ENCODE results near the gene LACTBL1. TPM values are rescaled to one million over a fixed set of nuclear protein-coding genes. Genes with fewer than 3 reads are reported as not detected.

The LACTBL1 gene
- total and polyA plus RNA-seq, 4 donors, result not detected

GRCh38 chr1:22921452-22922126 lies 51.1 kb downstream of the LACTBL1 start:
- WGBS, result 85% methylated on average over 8 of the region's 8 CpGs
- no peak overlapping the region for H3K27ac ChIP-seq (ENCODE audit: low read depth in 1 of 2, low read length in 2 of 2)
- DNase-seq (ENCODE audit: low spot score), result no peak

More at GRCh38 chr1:22921452-22922126, 51.1 kb downstream of the LACTBL1 start:
- Histone ChIP-seq H3K27me3 (ENCODE audit: control insufficient read depth in 4 of 4, insufficient read depth in 4 of 4, low read length in 3 of 4) (no peaks in the 10 kb centered on the region), H3K9ac (ENCODE audit: low read depth in 1 of 2, low read length in 2 of 2) (no peak overlapping the region), H3K4me1 (ENCODE audit: control insufficient read depth in 4 of 4, insufficient read depth in 4 of 4, low read length in 3 of 4) (no peaks in the 10 kb centered on the region), H3K4me3 (ENCODE audit: low read depth in 1 of 3, low read length in 3 of 3) (no peak overlapping the region), H3K9me3 (ENCODE audit: control insufficient read depth in 4 of 4, low read length in 3 of 4) (no peaks in the 10 kb centered on the region), H3K36me3 (ENCODE audit: control insufficient read depth in 4 of 4, insufficient read depth in 3 of 4, low read depth in 1 of 4, low read length in 3 of 4) (no peaks in the 10 kb centered on the region)
- TF ChIP-seq TAF1 (conservative IDR thresholded peaks at IDR 0.05) (no peak), ATF3 (IDR thresholded peaks at IDR 0.05) (no peak), HNF4A (conservative IDR thresholded peaks at IDR 0.05) (no peak), SP1 (IDR thresholded peaks at IDR 0.05) (no peak), RXRA (IDR thresholded peaks at IDR 0.05) (no peak), ZBTB33 (IDR thresholded peaks at IDR 0.05) (no peak), JUND (IDR thresholded peaks at IDR 0.05) (no peak), GABPA (IDR thresholded peaks at IDR 0.05 in 1 of 2, conservative IDR thresholded peaks at IDR 0.05 in 1 of 2) (no peak), YY1 (IDR thresholded peaks at IDR 0.05) (no peak), HNF4G (IDR thresholded peaks at IDR 0.05) (no peak), FOXA1 (IDR thresholded peaks at IDR 0.05) (no peak), RAD21 (IDR thresholded peaks at IDR 0.05) (no peak), REST (IDR thresholded peaks at IDR 0.05) (no peak), FOXA2 (IDR thresholded peaks at IDR 0.05) (no peak), EGR1 (IDR thresholded peaks at IDR 0.05; ENCODE audit: low read depth in 2 of 2) (no peak)
- TF ChIP-seq, protein P1, sequence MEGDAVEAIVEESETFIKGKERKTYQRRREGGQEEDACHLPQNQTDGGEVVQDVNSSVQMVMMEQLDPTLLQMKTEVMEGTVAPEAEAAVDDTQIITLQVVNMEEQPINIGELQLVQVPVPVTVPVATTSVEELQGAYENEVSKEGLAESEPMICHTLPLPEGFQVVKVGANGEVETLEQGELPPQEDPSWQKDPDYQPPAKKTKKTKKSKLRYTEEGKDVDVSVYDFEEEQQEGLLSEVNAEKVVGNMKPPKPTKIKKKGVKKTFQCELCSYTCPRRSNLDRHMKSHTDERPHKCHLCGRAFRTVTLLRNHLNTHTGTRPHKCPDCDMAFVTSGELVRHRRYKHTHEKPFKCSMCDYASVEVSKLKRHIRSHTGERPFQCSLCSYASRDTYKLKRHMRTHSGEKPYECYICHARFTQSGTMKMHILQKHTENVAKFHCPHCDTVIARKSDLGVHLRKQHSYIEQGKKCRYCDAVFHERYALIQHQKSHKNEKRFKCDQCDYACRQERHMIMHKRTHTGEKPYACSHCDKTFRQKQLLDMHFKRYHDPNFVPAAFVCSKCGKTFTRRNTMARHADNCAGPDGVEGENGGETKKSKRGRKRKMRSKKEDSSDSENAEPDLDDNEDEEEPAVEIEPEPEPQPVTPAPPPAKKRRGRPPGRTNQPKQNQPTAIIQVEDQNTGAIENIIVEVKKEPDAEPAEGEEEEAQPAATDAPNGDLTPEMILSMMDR (IDR thresholded peaks at IDR 0.05; ENCODE audit: low read depth, low read length, missing input control), result no peak
